ENCODE results near the gene EEF1AKMT3. TPM values are rescaled to one million over a fixed set of nuclear protein-coding genes. Genes with fewer than 3 reads are reported as not detected.

The EEF1AKMT3 gene
- total RNA-seq, 1 donor from 2014 or later, result 9.8 TPM

DNA sequence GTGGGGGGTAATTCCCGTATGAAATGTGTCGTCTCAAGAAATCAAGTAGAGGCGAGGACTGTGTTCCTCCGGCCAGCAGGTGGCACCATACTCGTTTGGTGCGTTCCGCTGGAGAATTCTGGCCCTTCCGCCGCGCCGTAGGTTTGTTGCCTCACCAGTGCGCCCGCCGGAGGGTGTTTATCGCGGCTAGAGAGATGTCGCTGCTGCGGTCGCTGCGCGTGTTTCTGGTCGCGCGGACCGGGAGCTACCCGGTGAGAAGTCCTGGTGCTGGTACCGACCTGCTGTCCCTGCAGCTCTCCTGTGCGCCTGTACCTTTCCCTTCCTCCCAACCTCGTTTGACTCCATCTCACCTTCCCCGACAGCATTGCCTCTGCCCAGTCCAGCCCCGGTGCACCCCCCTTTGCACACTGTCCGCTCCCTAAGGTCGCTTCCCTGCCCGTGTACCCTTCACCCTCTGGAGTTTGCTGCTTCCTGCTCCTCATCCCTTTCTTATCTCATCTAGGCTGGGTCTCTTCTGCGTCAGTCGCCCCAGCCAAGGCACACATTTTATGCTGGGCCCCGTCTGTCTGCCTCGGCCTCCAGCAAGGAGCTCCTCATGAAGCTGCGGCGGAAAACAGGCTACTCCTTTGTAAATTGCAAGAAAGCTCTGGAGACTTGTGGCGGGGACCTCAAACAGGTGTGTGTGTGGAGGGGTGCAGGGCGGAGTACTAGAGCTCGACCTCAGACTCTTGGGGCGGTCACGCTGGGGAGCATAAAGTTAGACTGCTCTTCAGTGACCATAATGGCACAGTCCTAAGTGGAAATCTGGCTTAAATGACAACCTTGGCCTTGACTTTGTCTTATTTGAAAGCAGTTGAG is 10.4 kb downstream of the EEF1AKMT3 start, which contains the start of gene TSFM:
Gene TSFM, plus strand, starts transcription at position 180 of the 858 bp plus-strand sequence. Its CDS starts 15 bp downstream, at position 195.
- DNase-seq (ENCODE audit: low spot score), result peak; percentile 96

DNA sequence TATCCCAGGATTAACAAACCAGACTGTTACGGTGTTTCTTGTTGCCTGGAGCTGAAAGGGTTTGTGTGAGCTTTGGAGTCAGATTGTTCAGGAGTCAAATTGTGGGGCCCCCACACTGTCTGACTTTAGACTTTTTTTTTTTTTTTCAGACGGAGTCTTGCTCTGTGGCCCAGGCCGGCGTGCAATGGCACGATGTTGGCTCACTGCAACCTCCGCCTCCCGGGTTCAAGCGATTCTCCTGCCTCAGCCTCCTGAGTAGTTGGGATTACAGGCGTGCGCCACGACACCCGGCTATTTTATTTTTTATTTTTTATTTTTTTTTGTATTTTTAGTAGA is 11.0 kb downstream of the EEF1AKMT3 start:
- DNase-seq (ENCODE audit: low spot score), result no peak

DNA sequence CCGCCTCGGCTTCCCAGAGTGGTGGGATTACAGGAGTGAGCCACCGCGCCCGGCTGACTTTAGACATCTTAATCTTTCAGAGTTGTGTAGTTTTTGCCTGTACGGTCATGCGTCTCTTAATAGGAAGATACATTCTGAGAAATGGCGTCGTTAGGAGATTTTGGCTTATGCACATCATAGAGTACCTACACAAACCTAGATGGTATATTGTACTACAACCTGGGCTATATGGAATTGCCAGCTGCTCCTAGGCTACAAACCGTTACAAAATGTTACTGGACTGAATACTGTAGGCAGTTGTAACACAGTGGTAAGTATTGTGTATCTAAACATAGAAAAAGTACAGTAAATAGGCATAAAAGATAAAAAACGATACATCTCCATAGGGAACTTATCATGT is 11.4 kb downstream of the EEF1AKMT3 start:
- DNase-seq (ENCODE audit: low spot score), result no peak

- no peak for DNase-seq (ENCODE audit: low spot score)
Measured at GRCh38 chr12:57793920-57794319, 21.5 kb downstream of the EEF1AKMT3 start.

- no peak for DNase-seq (ENCODE audit: low spot score)
Measured at GRCh38 chr12:57795354-57795753, 22.9 kb downstream of the EEF1AKMT3 start.

DNA sequence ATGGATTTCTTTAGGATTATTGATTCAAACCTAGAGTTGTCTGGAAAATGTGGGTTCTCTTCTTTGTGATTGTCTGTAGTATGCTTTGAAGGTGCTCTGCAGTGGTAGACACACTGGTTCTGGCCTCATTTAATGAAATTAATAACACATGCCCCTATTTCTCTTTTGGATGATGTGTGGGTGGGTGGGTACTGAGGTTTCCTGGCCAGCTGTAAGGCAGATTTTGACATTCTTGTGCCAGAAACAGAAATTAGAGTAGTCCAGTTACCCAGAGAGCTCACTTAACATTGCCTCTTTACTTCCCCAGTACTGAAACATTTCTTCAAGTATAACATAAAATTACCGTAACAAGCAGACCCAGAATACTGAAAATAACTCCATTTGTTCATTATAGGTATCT is 24.6 kb downstream of the EEF1AKMT3 start:
- no peak for DNase-seq (ENCODE audit: low spot score)

DNA sequence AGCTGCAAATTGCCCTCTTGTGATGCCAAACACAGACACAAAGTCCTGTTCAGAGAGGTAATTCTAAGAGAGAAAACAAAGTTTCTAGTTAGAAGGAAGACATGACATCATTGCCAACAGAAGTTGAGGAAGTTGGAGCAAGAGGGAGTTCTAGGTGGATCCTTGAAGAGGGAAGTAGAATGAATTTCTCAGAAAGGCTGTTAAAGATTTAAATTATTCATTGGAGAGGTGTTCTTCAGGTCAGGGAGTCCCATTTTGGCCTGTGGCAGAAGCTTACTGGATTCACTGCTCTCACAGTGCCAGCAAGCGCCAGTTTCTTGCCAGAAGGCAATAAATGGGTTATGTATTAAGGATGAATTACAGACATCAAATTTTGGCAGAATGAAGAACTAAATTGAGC is 25.5 kb downstream of the EEF1AKMT3 start:
- no peak for DNase-seq (ENCODE audit: low spot score)

DNA sequence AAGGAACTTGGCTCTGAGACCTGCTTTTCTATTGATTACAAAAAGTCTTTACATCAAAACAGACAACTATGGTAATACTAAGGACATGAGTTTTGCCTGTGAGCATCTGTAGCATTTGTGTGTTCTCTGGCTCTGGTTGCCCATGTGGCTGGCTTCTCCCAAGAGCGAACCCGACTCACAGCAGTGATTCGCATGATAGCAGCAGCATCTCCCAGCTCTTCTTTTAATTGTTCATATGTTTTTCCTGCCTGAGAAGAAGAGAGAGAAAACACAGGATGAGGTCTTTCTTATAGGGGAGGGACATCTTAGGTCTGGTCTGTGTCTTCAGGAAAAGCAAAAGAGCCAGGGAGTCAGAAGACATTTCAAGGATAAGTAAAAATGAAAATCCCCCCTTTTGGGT is 28.6 kb downstream of the EEF1AKMT3 start:
- no peak for DNase-seq (ENCODE audit: low spot score)

- DNase-seq (ENCODE audit: low spot score), result no peak
Measured at GRCh38 chr12:57802607-57803006, 30.2 kb downstream of the EEF1AKMT3 start.

DNA sequence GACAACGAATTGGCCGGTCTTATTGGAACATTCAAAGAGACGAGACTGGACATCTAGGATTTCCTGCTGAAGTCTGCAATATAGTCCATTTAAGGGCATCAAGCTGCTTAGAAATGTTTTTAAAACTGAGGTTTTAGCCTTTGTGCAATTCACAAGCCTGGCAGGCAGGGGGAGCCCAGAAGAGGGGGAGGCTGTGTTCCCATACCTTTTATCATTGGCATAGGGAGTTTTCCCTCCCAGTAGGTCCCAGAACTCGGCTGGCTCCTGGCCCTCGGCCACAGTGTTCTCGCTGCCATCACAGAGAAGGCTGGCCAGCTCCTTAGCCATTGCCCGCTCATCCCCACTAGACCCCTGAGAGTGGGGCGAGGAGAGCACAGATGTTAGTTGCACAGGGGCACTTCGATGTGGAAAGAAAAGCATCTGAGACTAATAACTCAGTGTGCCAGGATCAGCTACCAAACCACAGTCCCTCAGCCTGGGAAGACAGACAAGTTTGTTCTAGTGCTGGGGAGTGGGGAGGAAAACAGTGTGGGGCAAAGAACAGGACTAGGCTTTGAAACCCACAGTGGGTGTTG is 31.0 kb downstream of the EEF1AKMT3 start:
- no peak for DNase-seq (ENCODE audit: low spot score)

- no peak for DNase-seq (ENCODE audit: low spot score)
Measured at GRCh38 chr12:57806677-57807076, 34.3 kb downstream of the EEF1AKMT3 start.

- DNase-seq (ENCODE audit: low spot score), result no peak
Measured at GRCh38 chr12:57807285-57807684, 34.9 kb downstream of the EEF1AKMT3 start.

DNA sequence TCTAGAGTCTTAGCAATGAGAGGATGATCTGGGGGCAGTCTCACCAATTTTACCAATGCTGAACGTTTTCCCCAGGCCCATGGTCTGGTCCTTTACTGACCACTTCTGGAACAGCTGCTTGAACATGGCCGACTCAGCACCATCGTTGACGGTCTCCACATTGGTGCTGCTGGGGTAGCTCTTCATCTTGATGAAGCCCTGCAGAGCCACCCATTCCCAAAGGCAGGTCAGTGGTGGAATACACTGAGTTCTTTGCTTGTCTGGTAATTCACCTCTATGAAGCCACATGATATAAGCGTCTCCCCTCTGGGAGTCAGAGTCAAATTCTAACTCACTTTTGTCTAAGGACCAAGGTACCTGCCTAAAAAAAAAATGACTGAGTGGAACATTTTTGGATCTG is 35.9 kb downstream of the EEF1AKMT3 start:
- no peak for DNase-seq (ENCODE audit: low spot score)

DNA sequence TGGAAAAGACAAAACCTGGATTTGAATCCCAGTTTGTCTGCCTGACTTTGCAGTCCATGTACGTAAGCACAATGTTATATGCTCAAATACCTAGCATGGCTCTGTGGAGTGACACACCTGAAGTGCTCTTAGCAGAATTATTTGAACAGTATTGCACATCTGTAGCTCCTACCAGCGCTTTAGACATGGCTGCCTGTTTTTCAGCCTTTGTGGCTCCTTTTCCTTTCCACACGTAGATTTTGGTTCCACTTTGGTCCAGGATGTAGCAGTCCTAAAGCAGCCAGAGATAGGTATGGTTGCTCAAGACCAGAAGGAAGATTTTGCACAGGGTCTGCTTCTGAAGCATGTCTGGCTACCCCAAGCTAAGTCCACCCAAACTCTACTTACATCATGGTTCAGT is 37.0 kb downstream of the EEF1AKMT3 start:
- DNase-seq (ENCODE audit: low spot score), result no peak

DNA sequence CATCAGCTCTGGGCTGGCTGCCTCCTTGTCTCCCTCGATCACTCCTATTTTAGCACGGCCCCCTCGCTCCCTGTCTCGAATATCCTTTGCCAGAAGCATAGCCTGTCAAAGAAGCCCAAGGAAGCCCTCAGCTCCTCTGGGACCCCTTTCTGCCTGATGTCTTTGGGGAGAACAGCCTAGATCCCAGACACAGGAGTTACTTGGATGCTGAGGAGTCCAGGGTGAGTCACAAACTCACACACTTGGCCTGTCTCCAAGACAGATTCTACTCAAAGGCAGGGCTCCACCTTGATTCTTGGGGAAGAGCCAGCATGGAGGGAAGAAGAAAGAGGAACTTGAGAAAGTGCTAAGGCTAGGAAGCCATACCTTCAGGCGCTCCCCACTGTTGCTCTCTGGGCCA is 38.0 kb downstream of the EEF1AKMT3 start:
- DNase-seq (ENCODE audit: low spot score), result no peak

- DNase-seq (ENCODE audit: low spot score), result no peak
Measured at GRCh38 chr12:57811028-57811755, 38.8 kb downstream of the EEF1AKMT3 start.

GRCh38 chr12:57813111-57813970 is 40.9 kb downstream of the EEF1AKMT3 start:
- DNase-seq (ENCODE audit: low spot score), result no peak

GRCh38 chr12:57813971-57814772 is 41.8 kb downstream of the EEF1AKMT3 start:
- DNase-seq (ENCODE audit: low spot score), result no peak

GRCh38 chr12:57815177-57816000 is 43.0 kb downstream of the EEF1AKMT3 start:
- DNase-seq (ENCODE audit: low spot score), result no peak
